Right lung (tissue), 5 donors: Measurements from ENCODE around the gene PCBP2. TPM values are rescaled to one million over a fixed set of nuclear protein-coding genes. Genes with fewer than 3 reads are reported as not detected.

Source experiments
- DNase-seq, 2 donors: peaks; one replicate each; pipeline ENCODE4 v3.0.0-alpha.2; 2013
- polyA plus RNA-seq, 5 donors: library from polyadenylated mRNA; unstranded; fragments of 120-200 nt; gene quantifications; one replicate each; pipeline versions ENCODE4 v1.2.1 to v1.2.3, GENCODE V29; 2013; ENCODE audit warnings: inconsistent platforms in 1 of 5, low replicate concordance in 1 of 5; ENCODE audit not compliant: insufficient read length in 5 of 5, insufficient read depth in 1 of 5

PCBP2 gene
- polyA plus RNA-seq, 5 donors: 928 to 1,079 (median 1,012) TPM

DNA sequence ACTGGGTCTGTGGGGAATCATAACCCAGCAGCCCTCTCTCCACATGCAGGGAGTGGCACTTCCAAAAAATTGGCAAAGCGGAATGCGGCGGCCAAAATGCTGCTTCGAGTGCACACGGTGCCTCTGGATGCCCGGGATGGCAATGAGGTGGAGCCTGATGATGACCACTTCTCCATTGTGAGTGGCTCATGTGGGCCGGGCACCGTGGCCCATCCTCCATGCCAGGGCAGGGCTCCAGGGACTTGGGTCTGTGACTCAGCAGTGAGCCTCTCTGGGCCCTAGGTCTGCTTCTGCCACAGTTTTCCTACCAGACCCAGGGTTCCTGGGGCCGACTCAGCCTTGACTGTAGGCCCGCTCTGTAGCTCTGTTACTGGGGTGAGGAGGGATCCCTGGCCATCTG is 53.2 kb downstream of the PCBP2 start:
- DNase-seq: no peak

DNA sequence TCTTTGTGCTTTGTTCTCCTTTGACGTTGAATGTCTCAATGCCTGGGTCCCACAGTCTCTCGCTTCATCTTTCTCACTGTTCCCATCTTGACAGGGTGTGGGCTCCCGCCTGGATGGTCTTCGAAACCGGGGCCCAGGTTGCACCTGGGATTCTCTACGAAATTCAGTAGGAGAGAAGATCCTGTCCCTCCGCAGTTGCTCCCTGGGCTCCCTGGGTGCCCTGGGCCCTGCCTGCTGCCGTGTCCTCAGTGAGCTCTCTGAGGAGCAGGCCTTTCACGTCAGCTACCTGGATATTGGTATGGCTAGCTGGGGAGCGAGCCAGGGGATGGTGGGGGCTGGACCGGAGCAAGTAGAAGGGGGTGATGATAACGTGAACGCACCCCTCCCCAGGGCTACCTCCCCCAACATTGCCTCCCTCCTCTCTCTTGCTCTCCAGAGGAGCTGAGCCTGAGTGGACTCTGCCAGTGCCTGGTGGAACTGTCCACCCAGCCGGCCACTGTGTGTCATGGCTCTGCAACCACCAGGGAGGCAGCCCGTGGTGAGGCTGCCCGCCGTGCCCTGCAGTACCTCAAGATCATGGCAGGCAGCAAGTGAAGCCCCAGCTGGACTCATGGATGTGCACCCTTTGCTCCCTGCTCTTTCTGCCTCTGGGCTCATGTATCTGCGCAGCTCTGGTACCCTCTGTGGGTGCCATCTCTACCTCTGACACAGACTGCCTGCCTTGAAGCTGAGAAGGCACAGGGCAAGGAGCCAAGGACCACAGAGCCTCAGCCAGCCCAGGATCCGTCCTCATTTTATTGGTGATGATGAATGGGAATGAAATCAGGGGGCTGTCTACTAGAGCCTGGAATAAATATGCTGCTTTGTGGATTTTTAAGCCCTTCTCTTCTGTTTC is 53.9 kb downstream of the PCBP2 start:
- DNase-seq: no peak

DNA sequence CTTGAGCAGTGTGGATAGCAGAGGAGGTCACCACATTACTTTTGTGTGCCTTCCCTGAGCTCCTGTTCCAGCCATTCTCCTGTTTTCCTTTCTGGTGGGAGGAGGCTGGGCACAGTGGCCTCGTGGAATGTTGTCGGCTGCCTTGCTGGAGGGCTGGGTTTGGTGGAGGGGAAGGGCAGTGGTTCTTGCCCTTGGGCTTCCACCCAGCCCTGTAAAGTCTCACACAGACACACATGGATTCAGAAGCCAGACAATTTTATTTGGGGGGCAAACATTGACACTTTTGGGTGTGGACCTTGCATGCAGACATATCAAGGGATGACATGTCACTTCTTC is 54.5 kb downstream of the PCBP2 start:
- DNase-seq: no peak

DNA sequence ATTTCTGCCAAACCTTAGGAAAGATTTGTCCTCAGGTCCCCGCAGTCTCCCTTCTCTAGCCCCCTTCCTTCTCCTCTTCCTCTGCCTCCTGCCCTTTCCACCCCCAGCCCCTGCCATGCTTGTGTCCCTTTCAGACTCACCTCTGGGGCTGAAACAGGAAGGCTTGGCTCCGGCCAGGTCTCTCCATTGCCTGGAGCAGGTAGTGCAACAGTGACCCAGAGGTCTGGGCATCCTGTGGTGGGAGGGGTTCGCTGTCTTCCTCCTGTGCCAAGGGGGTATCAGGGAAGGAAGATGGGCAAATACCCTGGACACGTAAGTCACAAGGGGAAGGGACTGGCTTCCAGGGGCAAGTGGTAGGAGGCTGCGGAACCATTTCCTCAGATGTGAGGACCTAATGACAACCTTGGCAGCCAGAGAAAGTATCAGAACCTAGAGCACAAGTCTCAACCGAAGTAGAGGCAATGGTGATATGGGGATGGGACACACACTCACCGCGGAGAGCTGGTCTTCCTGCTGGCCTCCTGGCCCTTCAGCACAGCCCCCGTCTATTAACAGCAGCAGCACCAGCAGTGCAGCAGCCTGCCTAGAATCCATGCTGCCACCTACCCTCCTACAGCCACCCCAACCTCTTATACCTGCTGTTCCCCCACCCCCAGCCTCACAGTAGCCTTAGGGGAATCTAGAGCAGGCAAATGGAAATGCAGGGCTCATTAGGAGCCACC is 55.1 kb downstream of the PCBP2 start, which contains the start of gene NPFF:
NPFF (minus strand) TSS at position 604 of the 722 bp plus-strand sequence; CDS start at position 594, 10 bp downstream.
- DNase-seq: no peak

DNA sequence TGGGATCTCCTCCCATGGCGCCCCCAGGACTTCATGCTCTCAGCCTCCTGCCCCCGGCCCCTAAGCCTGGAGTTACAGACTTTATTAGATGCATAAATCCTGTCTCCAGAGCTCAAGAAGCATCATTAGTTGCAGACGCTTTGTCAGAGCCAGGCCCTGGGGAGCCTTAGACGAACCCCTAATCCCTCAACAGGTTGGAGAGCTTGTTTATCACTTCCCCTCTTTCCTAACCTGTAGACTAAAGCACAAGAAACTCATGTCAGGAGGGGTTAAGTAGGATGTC is 55.6 kb downstream of the PCBP2 start:
- DNase-seq: no peak

DNA sequence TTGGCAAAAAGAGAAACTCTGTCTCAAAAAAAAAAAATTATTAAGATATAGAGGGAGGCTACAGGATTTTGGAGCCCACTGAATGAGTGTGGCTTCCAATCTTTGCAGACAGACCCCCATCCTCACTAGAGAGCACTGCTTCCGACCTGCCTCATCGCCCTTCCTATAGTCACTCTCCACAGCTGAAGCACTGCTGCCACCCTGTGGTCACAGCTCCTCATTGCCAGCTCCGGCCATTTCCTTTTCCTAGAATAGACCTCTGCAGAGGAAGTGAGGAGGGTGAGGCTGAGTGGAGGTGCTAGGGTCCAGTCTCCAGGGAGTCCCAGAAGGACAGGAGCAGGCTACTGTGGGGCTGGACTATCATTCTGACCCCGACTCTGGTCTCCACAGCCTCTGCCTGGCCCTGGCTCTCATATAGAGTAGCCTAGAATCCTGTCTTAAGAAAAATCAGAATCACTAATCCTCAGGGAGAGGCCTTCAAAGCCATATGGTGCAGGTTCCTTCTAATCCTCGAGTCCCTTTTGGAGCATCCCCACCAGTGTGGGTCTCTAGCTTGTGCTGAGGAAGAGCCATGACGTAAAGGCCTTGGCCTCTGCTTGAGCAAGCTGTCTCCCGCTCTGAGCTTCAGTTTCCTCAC is 56.8 kb downstream of the PCBP2 start:
- peak; percentile 68 to 82 for DNase-seq

DNA sequence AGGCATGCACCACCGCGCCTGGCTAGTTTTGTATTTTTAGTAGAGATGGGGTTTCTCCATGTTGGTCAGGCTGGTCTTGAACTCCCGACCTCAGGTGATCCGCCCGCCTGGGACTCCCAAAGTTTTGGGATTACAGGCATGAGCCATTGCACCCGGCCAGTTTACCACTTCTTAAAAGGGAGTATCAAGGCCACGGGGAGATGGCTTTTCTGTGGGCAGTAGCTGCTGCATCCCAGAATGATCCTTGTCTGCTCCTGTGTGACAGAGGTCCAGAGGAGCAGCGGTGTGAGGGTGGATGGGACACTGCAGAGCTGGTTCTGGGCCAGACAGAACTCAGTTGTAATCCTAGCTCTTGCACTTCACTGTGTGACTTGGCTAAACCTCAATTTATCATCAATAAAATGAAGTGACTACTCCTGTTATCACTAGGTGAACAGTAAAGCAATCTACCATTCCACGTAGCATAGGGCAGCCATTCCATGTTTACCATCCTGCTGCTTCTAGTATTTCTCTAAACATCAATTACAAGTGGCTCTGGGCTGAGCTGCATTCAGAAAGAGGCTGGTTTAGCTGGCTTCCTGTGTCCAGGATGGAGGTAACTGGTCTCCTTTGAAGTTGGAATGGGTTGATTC is 58.4 kb downstream of the PCBP2 start:
- DNase-seq: no peak

DNA sequence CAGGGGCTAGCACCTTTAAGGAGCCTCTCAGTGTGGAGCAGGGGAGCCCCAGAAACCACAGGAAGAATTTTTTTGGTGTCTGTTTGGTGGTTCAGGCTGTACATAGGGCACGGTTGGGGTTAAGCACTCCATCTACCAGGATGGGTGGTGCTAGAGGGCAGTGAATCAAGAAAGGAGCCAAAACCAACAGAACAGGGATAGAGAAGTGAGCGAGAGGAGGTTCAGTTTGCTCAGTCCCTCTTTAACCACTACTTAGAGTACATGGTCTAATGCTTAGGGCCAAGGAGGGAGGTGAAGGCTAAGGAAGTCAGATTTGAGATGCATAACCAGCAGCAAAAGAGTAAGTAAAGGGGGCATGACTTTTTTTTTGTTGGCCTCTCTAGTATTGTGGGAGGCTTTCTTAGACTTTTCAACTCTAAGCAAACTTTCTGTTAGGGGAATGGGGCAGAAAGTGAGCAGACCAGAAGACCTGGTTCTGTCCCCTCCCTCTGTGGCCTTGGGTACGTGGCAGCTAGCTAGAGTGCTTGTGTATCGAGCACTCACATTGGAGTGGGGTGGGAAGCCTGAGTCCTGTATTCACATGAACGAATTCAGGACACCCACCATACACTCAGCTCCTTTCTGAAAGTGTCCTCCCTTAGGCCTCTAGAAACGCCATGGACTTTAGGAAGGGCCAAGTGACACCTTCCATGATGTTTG is 62.0 kb downstream of the PCBP2 start:
- peak in 1 of 2 donors; percentile 31 for DNase-seq

DNA sequence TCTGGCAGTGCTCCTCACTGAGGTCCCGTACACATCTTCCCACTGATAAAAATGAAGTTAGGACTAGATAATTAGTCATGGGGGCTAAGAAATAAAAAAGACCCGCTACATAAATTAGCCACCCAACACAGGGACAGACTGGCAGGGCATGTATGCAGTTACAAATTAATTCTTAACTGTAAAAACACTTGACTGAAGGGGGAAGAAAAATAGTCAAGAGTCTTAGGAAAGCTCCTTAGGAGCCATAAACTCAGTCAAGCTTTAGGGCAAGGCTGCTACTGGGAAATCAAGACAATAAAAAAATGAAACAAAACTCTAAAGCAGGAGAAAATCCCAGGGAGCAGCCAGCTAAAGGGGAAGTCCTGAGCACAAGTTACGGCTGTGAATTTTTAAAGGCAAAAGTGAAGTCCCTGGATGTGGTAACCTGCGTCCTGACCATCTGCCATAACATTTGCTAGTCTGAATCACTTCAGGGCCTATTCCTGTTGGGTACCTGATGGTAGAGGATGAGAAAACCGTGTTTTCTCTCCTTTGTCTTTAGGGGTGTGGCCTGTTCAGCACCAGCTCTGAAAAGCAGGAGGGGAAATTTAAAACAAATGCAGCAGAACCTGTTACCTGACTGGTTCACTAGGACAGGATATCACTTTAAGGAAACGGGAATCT is 62.9 kb downstream of the PCBP2 start:
- DNase-seq: peak in 1 of 2 donors; percentile 17

DNA sequence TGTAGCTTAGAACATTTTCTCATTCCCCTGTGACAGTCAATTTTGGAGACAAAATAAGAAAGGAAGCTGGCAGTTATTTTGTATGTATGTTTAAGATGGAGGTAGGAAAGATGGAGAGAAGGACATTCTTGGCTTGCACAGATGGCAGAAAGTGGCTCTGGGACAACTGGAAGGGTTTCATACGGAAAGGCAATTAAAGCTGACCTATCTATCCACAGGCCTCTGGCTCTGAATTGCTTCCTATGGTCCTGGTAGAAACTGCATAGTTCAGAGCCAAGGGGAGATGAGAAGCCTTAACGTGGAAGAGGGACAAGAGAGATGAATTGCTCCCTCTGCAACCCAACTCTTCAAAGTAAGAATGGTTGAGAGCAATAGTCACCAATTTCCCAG is 63.4 kb downstream of the PCBP2 start:
- no peak for DNase-seq

DNA sequence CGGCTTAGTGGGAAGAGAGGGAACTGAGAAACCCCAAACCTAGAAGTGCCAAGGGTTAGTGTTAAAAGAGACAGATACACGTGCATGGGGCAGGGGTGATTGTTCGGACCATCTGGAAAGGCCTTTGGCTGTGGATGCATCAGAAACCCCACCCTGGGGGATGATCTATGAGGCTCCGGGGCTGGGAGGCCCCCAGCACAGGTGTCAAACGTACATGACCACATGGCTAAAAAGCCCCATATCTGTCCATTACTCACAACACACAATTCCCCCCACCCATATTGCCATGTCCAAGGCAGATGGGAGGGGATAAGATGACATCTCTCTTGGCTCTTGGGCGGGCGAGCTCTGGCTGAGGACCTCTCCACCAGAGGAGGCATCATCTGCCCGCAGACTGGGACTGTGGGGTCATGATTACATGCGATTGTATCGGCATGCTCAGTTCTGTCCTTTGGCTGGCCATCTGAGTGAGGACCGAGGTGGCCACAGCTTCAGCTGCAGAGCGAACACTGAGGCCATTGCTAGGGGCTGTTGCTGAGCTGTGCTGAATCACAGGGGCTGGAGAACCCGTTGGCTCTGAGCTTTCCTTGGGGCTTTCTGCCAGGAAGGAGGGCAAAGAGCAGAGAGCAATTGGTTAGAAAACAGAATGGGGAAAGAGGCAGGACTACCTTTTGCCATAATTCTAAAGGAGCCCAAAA is 65.0 kb downstream of the PCBP2 start:
- DNase-seq: no peak

DNA sequence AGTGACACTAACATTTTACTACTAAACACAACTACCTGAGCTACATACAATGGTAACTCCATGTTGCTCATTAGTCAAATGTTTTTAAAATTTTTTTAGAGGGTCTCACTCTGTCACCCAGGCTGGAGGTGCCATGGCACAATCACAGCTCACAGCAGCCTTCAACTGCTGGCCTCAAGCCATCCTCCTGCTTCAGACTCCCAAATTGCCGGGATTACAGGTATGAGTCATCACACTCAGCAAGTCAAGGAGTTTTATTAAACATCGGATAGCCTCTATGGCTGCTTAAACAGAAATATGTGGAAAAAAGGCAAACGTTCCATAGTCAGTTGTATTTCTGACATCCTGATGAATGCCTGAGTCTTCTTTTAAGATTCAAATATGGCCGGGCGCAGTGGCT is 66.5 kb downstream of the PCBP2 start:
- no peak for DNase-seq

DNA sequence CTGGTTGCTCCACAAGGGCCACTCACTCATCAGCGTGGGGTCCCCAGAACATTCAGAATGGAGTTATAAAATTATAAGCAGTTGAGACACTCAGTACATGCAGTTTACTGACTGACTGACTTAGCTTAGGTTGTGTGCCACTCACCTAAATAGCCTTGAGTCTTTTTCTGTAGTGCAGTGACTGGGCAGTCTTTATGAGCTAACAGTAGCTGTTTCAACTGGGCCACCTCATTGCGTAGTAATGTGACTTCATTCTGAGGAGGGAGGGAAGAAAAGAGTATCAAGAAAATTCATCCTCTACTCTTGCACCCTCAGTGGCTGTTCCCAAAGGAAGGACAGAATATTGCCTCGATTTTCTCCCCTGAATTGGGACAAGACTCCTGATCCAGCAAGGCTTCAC is 71.2 kb downstream of the PCBP2 start:
- DNase-seq: no peak

DNA sequence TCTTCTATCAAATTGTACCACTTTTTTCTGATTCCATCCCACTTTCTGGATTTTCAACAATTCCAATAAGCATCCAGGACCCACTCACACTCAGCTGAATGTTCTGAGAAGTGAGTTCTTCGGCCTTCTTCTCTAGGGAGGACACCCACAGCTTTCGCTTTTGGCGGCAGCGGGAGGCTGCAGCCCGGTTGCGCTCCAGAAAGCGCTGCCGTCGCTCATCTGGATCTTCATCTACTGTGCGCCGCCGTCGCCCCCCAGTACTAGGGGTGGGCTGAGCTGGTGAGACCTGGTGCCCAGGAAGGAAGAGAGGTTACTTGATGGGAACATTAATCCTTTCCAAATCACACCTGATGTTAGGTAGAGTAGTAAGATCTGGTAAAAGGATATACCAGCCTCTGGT is 72.6 kb downstream of the PCBP2 start:
- DNase-seq: no peak

DNA sequence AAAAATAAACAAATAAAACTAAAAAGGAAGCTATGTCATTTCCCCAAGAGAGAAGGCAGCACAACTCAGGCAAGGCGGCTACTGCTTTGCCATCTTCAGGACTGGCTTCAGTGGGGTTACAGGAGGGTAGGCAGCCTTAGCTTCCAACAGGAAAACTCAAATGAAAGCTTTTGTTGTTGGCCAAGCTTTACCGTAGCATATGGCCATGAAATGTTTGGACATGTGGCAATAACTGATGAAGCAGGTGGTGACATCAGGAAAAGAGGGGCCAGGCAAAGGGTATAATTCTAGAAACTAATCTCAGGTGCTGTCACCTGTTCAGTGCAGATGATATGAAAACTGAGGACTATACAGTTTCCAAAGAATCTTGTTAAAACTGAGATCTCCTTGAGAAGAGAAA is 78.2 kb downstream of the PCBP2 start:
- DNase-seq: no peak

Other genes starting within 250 kb of the PCBP2 start
- 1 to 10 TPM in 4 of 5 donors, under 1 TPM in 1; 0.90 to 2.1 (median 1.2) TPM for gene ITGB7, start 244.9 kb upstream of the PCBP2 start, polyA plus RNA-seq
- 10 to 100 TPM; 41.7 to 59.8 (median 49.2) TPM for gene RARG, start 219.9 kb upstream of the PCBP2 start, polyA plus RNA-seq
- gene ESPL1, start 183.8 kb upstream of the PCBP2 start, polyA plus RNA-seq: 10 to 100 TPM in 3 of 5 donors, 1 to 10 TPM in 2; 8.4 to 20.4 (median 13.0) TPM
- 100 to 1,000 TPM; 683 to 991 (median 734) TPM for gene PFDN5, start 156.6 kb upstream of the PCBP2 start, polyA plus RNA-seq
- 10 to 100 TPM; 39.1 to 56.6 (median 42.6) TPM for gene MYG1, start 152.4 kb upstream of the PCBP2 start, polyA plus RNA-seq
- 10 to 100 TPM; 73.3 to 91.6 (median 81.6) TPM for gene AAAS, start 130.5 kb upstream of the PCBP2 start, polyA plus RNA-seq
- under 1 TPM in 3 of 5 donors, not detected in 2; 0.07 to 0.10 (median 0.08) TPM for gene SP7, start 115.7 kb upstream of the PCBP2 start, polyA plus RNA-seq
- gene SP1, start 71.9 kb upstream of the PCBP2 start, polyA plus RNA-seq: 10 to 100 TPM; 57.9 to 84.6 (median 78.5) TPM
- 1 to 10 TPM; 1.4 to 2.6 (median 2.3) TPM for gene AMHR2, start 28.2 kb upstream of the PCBP2 start, polyA plus RNA-seq
- gene PRR13, start 10.4 kb upstream of the PCBP2 start, polyA plus RNA-seq: 100 to 1,000 TPM in 3 of 5 donors, 10 to 100 TPM in 2; 98.8 to 121 (median 102) TPM
- gene MAP3K12, start 47.4 kb downstream of the PCBP2 start, polyA plus RNA-seq: 10 to 100 TPM; 22.8 to 32.7 (median 29.3) TPM
- gene TARBP2, start 49.2 kb downstream of the PCBP2 start, polyA plus RNA-seq: 10 to 100 TPM; 37.1 to 58.0 (median 50.0) TPM
- gene NPFF, start 55.4 kb downstream of the PCBP2 start, polyA plus RNA-seq: 1 to 10 TPM in 2 of 5 donors, under 1 TPM in 2, not detected in 1; 0.33 to 1.5 (median 0.94) TPM
- 10 to 100 TPM; 50.6 to 77.4 (median 64.1) TPM for gene ATF7, start 174.3 kb downstream of the PCBP2 start, polyA plus RNA-seq
- 100 to 1,000 TPM; 523 to 676 (median 583) TPM for gene ATP5MC2, start 224.0 kb downstream of the PCBP2 start, polyA plus RNA-seq